ENCODE measurements around the gene GRAP2.

GRAP2 gene

DNA sequence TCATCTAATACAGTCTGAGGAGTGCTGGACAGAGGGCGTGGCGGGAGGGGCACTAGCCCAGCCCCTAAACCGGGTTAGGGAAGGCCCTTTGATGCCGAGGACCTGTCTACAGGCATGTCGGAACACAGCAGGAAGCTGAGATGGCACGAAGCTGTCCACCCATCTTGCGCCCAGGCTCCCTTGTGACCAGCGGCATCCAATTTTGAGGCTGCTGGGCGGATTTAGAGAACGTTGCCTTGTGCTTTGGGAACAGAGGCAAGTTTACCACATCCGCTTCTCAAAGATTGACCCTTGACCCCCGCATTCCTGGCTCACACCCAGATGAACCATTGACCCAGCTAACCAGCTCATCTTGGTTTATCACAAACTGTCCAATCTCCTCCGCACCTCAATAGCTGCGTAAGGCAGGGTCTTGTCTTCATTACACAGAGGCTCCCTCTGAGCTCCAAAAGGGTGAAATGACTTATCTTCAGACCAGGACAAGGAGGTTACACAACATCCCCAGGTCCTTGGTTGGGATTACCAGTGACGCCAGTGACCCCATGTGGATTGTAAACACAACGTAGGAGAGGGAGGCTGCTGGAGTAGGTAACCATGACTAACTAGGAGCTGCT lies 98.4 kb downstream of the GRAP2 start:
- Histone ChIP-seq H3F3A (ENCODE audit: low read depth) (no peaks in the 10 kb centered on the region), H3K9ac (ENCODE audit: low read depth, low read length, poor library complexity, severe bottlenecking) (no peak overlapping the region), H3K27me3 (ENCODE audit: insufficient read depth, low read length, poor library complexity, severe bottlenecking) (no peaks in the 10 kb centered on the region), H2AFZ (ENCODE audit: low read length) (no peak overlapping the region), H3K36me3 (ENCODE audit: insufficient read depth, low read length) (no peaks in the 10 kb centered on the region), H3K4me2 (ENCODE audit: low read depth, low read length, poor library complexity, severe bottlenecking) (no peak overlapping the region), H3K9me3 (ENCODE audit: insufficient read depth, low read depth, low read length) (no peaks in the 10 kb centered on the region), H3K9me2 (replicated peaks; ENCODE audit: low read depth, low read length) (no peaks in the 10 kb centered on the region), H3K79me2 (ENCODE audit: insufficient read depth, low read length) (no peaks in the 10 kb centered on the region), H3K4me1 (ENCODE audit: insufficient read depth, low read length, poor library complexity, severe bottlenecking) (peaks cover 6% of the 10 kb centered on the region), H4K20me1 (ENCODE audit: insufficient read depth, low read length, poor library complexity, severe bottlenecking) (no peaks in the 10 kb centered on the region), H3K4me3 (ENCODE audit: low read length, poor library complexity, severe bottlenecking) (no peak overlapping the region)
- TF ChIP-seq EZH2phosphoT487 (IDR thresholded peaks at IDR 0.05; ENCODE audit: borderline replicate concordance): no peak
- TF ChIP-seq, protein P1, sequence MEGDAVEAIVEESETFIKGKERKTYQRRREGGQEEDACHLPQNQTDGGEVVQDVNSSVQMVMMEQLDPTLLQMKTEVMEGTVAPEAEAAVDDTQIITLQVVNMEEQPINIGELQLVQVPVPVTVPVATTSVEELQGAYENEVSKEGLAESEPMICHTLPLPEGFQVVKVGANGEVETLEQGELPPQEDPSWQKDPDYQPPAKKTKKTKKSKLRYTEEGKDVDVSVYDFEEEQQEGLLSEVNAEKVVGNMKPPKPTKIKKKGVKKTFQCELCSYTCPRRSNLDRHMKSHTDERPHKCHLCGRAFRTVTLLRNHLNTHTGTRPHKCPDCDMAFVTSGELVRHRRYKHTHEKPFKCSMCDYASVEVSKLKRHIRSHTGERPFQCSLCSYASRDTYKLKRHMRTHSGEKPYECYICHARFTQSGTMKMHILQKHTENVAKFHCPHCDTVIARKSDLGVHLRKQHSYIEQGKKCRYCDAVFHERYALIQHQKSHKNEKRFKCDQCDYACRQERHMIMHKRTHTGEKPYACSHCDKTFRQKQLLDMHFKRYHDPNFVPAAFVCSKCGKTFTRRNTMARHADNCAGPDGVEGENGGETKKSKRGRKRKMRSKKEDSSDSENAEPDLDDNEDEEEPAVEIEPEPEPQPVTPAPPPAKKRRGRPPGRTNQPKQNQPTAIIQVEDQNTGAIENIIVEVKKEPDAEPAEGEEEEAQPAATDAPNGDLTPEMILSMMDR (conservative IDR thresholded peaks at IDR 0.05; ENCODE audit: low read length): peak; percentile 40

DNA sequence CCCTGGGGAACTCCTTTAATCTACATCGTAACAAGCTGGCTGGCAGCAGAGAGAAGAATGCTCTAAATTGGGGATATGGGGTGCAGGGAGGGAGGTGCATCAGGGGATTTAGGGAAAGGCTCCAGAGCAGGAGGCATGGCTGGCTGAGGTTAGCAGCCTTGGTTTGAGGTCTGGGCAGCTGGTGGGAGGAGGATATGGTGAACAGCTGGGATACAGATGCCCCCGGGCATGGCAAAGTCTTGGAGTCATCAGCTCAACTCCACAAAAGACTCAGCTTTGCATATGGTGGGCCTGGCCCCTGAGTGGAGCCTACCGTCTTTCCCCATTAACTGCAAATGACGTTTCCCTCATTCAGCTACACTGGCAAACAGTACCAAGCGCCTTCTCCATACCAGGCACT lies 99.3 kb downstream of the GRAP2 start:
- Histone ChIP-seq H3K9me3 (ENCODE audit: insufficient read depth, low read depth, low read length) (no peaks in the 10 kb centered on the region), H2AFZ (ENCODE audit: low read length) (no peak overlapping the region), H4K20me1 (ENCODE audit: insufficient read depth, low read length, poor library complexity, severe bottlenecking) (no peaks in the 10 kb centered on the region), H3K4me2 (ENCODE audit: low read depth, low read length, poor library complexity, severe bottlenecking) (no peak overlapping the region), H3K9ac (ENCODE audit: low read depth, low read length, poor library complexity, severe bottlenecking) (no peak overlapping the region), H3K27me3 (ENCODE audit: insufficient read depth, low read length, poor library complexity, severe bottlenecking) (no peaks in the 10 kb centered on the region), H3F3A (ENCODE audit: low read depth) (no peaks in the 10 kb centered on the region), H3K79me2 (ENCODE audit: insufficient read depth, low read length) (no peaks in the 10 kb centered on the region), H3K4me3 (ENCODE audit: low read length, poor library complexity, severe bottlenecking) (no peak overlapping the region), H3K9me2 (replicated peaks; ENCODE audit: low read depth, low read length) (no peaks in the 10 kb centered on the region), H3K4me1 (ENCODE audit: insufficient read depth, low read length, poor library complexity, severe bottlenecking) (peaks cover 6% of the 10 kb centered on the region), H3K36me3 (ENCODE audit: insufficient read depth, low read length) (no peaks in the 10 kb centered on the region)
- TF ChIP-seq EZH2phosphoT487 (IDR thresholded peaks at IDR 0.05; ENCODE audit: borderline replicate concordance): no peak
- TF ChIP-seq, protein P1 (conservative IDR thresholded peaks at IDR 0.05; ENCODE audit: low read length): no peak

DNA sequence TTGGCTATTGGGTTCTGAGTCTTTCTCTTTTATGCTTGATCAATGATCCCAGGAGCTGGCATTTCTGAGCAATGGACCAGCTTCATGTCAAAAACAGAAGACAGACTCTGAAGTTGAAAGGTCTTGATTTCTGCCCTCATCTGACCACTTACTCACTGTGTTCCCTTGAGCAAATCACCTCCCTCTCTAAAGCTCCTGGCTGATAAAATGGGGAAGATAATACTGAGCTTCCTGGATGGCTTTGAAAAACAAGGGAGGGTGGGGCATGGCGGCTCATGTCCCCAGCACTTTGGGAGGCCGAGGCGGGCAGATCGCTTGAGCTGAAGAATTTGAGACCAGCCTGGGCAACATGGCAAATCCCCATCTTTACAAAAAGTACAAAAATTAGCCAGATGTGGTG lies 100.2 kb downstream of the GRAP2 start:
- H3K27me3 ChIP-seq (ENCODE audit: insufficient read depth, low read length, poor library complexity, severe bottlenecking): no peaks in the 10 kb centered on the region
- no peaks in the 10 kb centered on the region for H4K20me1 ChIP-seq (ENCODE audit: insufficient read depth, low read length, poor library complexity, severe bottlenecking)
- H3K36me3 ChIP-seq (ENCODE audit: insufficient read depth, low read length): no peaks in the 10 kb centered on the region
- no peak overlapping the region for H3K9ac ChIP-seq (ENCODE audit: low read depth, low read length, poor library complexity, severe bottlenecking)
- H3K4me2 ChIP-seq (ENCODE audit: low read depth, low read length, poor library complexity, severe bottlenecking): no peak overlapping the region
- H3K9me3 ChIP-seq (ENCODE audit: insufficient read depth, low read depth, low read length): no peaks in the 10 kb centered on the region
- H3F3A ChIP-seq (ENCODE audit: low read depth): no peaks in the 10 kb centered on the region
- H3K4me1 ChIP-seq (ENCODE audit: insufficient read depth, low read length, poor library complexity, severe bottlenecking): peaks cover 6% of the 10 kb centered on the region
- H2AFZ ChIP-seq (ENCODE audit: low read length): no peak overlapping the region
- no peaks in the 10 kb centered on the region for H3K9me2 ChIP-seq (replicated peaks; ENCODE audit: low read depth, low read length)
- no peak overlapping the region for H3K4me3 ChIP-seq (ENCODE audit: low read length, poor library complexity, severe bottlenecking)
- TF ChIP-seq, protein P1 (conservative IDR thresholded peaks at IDR 0.05; ENCODE audit: low read length): no peak
- no peak for TF ChIP-seq EZH2phosphoT487 (IDR thresholded peaks at IDR 0.05; ENCODE audit: borderline replicate concordance)
- no peaks in the 10 kb centered on the region for H3K79me2 ChIP-seq (ENCODE audit: insufficient read depth, low read length)

Data from Loucy (cell line).